A549 treated with ZK216348 at 1 μM for 4 hours (cell line): ENCODE results near the gene ZBTB38. TPM values are rescaled to one million over a fixed set of nuclear protein-coding genes. Genes with fewer than 3 reads are reported as not detected.

Experiments
- total RNA-seq: library from RNA; stranded (reverse); fragments of 200-300 nt; extraction: Qiagen RNA extraction; gene quantifications from 5 replicates; pipeline ENCODE4 v1.2.3, GENCODE V29; 2022; ENCODE audit warnings: low read depth

ZBTB38 gene, protein sequence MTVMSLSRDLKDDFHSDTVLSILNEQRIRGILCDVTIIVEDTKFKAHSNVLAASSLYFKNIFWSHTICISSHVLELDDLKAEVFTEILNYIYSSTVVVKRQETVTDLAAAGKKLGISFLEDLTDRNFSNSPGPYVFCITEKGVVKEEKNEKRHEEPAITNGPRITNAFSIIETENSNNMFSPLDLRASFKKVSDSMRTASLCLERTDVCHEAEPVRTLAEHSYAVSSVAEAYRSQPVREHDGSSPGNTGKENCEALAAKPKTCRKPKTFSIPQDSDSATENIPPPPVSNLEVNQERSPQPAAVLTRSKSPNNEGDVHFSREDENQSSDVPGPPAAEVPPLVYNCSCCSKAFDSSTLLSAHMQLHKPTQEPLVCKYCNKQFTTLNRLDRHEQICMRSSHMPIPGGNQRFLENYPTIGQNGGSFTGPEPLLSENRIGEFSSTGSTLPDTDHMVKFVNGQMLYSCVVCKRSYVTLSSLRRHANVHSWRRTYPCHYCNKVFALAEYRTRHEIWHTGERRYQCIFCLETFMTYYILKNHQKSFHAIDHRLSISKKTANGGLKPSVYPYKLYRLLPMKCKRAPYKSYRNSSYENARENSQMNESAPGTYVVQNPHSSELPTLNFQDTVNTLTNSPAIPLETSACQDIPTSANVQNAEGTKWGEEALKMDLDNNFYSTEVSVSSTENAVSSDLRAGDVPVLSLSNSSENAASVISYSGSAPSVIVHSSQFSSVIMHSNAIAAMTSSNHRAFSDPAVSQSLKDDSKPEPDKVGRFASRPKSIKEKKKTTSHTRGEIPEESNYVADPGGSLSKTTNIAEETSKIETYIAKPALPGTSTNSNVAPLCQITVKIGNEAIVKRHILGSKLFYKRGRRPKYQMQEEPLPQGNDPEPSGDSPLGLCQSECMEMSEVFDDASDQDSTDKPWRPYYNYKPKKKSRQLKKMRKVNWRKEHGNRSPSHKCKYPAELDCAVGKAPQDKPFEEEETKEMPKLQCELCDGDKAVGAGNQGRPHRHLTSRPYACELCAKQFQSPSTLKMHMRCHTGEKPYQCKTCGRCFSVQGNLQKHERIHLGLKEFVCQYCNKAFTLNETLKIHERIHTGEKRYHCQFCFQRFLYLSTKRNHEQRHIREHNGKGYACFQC (N-terminal part only)
- total RNA-seq: 53.6 to 97.6 TPM (median 81.0 TPM) in 5 replicates

DNA sequence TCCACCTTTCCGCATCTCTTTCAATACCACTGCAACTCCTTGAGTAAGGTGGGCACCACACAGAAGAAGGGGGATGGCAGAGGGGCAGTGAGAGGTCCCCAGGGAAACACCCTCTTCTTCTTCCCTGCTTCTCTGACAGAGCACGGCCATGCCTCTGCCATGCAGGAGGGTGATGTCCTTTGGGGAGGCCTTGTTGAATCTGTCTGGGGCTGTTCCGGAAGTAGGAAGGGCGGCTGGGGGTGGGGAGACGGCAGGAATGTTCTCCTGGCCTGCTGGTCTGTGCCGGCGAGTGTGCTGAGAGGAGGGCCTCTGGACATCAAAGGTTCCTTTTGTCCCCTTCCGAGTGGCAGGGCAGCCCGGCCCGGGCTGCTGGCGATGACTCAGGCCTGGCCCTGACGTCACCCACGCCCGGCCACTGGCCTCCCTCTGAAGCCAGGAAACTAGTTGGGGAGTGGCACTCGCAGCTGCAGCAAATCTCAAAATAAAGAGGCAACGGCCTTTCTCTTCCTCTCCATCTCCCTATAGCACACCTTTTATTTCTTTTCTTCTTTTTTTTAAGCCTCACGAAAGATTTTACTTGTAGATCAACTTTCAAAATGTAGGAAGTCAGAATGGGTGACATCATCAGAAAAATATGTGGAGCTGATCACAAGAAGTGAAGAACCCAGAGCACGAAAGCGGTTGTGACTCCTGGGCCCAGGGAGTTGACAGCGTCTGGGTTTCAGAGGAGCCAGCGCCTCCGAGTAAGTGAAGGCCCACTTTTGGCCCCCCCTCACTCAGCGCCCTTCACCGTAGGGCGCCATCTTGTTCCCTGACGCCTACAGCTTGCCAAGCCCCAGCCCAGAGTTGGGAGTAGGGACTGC, at the start of gene ZBTB38:
TSS of gene ZBTB38 (plus strand) at position 443 of the 863 bp plus-strand sequence. CDS start 73,885 bp downstream, outside the sequence.

Other genes starting within 250 kb of the ZBTB38 start
- 9.7 to 16.1 TPM (median 13.1 TPM) in 5 replicates for gene PXYLP1, start 136.7 kb upstream of the ZBTB38 start, total RNA-seq
- 3.6 to 9.6 TPM (median 8.4 TPM) in 5 replicates for gene RASA2, start 118.5 kb downstream of the ZBTB38 start, total RNA-seq